ENCODE measurements around the gene ICAM5. TPM values are rescaled to one million over a fixed set of nuclear protein-coding genes. Genes with fewer than 3 reads are reported as not detected.
"Not testable (repeated sequence)": the region's sequence is repeated elsewhere in the genome, so short reads cannot be mapped to it uniquely, and the experiment has no call there.

Gene ICAM5
- total and polyA plus RNA-seq, 5 donors: 0.86 to 1.6 (median 1.0) TPM

DNA sequence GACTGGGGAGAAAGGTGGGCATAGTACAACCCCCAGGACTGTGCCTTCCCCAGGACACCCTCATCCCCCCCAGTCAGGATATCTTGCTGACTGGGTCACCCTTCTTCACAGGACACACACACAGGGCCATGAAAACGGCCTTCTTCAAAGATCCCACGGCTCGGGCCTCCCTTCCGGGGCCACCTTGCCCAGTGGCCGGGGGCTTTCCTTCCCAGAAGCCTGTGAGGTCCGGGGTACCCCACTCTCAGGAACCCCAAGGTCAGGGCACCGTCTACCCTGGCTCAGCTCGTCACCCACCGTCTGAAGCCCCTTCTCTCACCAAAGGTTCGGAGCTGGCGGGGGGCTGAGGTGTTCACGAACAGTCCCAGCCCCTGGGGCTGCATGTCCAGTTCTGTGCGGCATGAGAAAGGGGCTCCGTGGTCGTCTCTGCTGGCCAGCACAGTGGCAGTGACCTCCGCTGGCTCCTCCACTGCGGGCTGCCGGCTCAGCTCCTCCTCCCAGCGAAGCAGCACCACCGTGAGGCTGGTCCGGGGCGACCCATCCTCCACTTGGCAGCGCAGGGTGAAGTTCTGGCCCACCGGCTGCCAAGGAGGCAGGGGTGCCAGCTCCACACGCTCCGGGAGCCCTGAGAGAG lies 45.7 kb downstream of the ICAM5 start:
- H3K9me3 ChIP-seq (ENCODE audit: control insufficient read depth, low read length): no peaks in the 10 kb centered on the region
- no peak overlapping the region for H3K4me3 ChIP-seq (ENCODE audit: low read length)
- no peaks in the 10 kb centered on the region for H3K4me1 ChIP-seq (ENCODE audit: control insufficient read depth, insufficient read depth, low read length)
- no peaks in the 10 kb centered on the region for H3K27me3 ChIP-seq (ENCODE audit: control insufficient read depth, insufficient read depth)
- no peak for ATAC-seq
- 53% methylated on average over 26 of the region's 26 CpGs for WGBS
- H3K27ac ChIP-seq (ENCODE audit: low read length): no peak overlapping the region
- intact Hi-C loops (cut with DNase I): loop anchor here in 1 of 4 donors (10.0 kb wide), 1 partner anchor 61 kb away; the partner anchor contains the start of gene ICAM1
- DNase-seq: peak; percentile 45 to 75 (median 70)

DNA sequence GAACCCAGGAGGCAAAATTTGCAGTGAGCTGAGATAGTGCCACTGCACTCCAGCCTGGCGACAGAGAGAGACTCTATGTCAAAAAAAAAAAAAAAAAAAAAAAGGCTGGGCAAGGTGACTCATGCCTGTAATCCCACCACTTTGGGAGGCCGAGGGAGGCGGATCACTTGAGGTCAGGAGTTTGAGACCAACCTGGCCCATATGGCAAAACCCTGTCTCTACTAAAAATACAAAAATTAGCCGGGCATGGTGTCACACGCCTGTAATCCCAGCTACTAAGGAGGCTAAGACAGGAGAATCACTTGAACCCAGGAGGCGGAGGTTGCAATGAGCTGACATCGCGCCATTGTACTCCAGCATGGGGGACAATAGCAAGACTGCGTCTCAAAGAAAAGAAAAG lies 47.0 kb downstream of the ICAM5 start:
- H3K4me1 ChIP-seq (ENCODE audit: control insufficient read depth, insufficient read depth, low read length); H3K9me3 ChIP-seq (ENCODE audit: control insufficient read depth, low read length); H3K27me3 ChIP-seq (ENCODE audit: control insufficient read depth, insufficient read depth); ATAC-seq; H3K27ac ChIP-seq (ENCODE audit: low read length); H3K4me3 ChIP-seq (ENCODE audit: low read length); DNase-seq: not testable (repeated sequence)
- intact Hi-C loops (cut with DNase I): loop anchor here in 1 of 4 donors (10.0 kb wide), 1 partner anchor 62 kb away; the partner anchor contains the start of gene ICAM1
- 94% methylated on average over 9 of the region's 9 CpGs for WGBS

DNA sequence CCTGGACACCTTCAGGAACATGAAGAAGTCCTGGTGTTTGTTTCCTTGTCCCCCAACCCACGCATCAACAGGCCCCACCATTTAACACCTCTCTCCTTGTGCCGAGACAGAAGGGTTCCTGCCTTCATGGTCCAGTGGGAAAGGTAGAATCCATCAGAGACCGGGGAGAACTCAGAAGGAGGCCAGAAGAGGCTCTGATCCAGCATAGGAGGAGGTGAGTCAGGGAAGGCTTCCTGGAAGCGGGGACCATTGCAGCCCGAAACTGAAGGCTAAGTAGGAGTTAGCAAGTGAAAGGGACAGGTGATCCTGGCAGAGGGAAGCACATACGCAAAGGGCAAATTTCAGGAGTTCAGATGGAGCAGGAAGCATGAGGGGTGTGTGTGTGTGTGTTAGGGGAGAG lies 49.2 kb downstream of the ICAM5 start:
- ATAC-seq (no peak), DNase-seq (no peak)
- Histone ChIP-seq H3K27me3 (ENCODE audit: control insufficient read depth, insufficient read depth) (no peaks in the 10 kb centered on the region), H3K4me3 (ENCODE audit: low read length) (no peak overlapping the region), H3K4me1 (ENCODE audit: control insufficient read depth, insufficient read depth, low read length) (no peaks in the 10 kb centered on the region), H3K9me3 (ENCODE audit: control insufficient read depth, low read length) (no peaks in the 10 kb centered on the region), H3K27ac (ENCODE audit: low read length) (peak overlapping the region; percentile 8)
- 78% methylated on average over 6 of the region's 6 CpGs for WGBS
- intact Hi-C loops (cut with DNase I): loop anchor here in 1 of 4 donors (10.0 kb wide), 1 partner anchor 64 kb away; the partner anchor contains the start of gene ICAM1

DNA sequence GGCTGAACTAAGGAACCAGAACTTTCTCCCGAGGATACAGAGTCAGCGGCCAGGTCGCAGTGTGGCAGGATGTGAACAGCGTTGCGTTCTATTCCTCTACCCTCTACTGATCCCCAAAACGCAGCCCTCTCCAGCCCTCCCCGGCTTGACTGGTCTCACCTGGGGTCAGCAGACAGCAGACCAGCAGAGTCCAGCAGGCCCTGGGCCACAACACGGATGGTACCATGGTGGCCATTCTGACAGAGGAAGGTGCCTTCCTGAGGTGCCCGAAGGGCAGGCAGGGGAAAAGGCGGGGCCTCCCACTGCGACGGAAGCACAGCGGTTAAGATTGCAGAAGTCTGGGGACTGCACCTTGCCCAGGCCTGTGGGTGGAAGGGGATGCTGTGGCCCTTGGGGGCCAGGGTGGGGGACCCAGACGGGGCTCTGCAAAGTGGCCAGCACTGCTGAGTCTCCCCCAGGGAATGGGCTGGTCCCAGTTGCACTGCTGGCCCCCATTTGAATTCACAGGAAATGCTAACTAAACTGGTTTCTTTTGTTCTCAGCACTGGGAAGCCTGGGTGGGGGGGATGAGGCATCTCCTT lies 49.7 kb downstream of the ICAM5 start, which contains the start of gene ICAM3:
ICAM3 (minus strand) TSS at position 245 of the 581 bp plus-strand sequence; CDS start at position 235, 10 bp downstream.
- H3K27me3 ChIP-seq (ENCODE audit: control insufficient read depth, insufficient read depth): no peaks in the 10 kb centered on the region
- intact Hi-C loops (cut with DNase I): loop anchor here in 1 of 4 donors (10.0 kb wide), 1 partner anchor 65 kb away; the partner anchor contains the start of gene ICAM1
- peak within 1 kb of the TSS; percentile 8 for H3K27ac ChIP-seq (ENCODE audit: low read length)
- 59% methylated on average over 14 of the region's 14 CpGs for WGBS
- no peak within 1 kb of the TSS for H3K4me3 ChIP-seq (ENCODE audit: low read length)
- no peak for ATAC-seq
- DNase-seq: peak in 1 of 3 donors; percentile 63
- H3K9me3 ChIP-seq (ENCODE audit: control insufficient read depth, low read length): no peaks in the 10 kb centered on the region
- no peaks in the 10 kb centered on the region for H3K4me1 ChIP-seq (ENCODE audit: control insufficient read depth, insufficient read depth, low read length)

DNA sequence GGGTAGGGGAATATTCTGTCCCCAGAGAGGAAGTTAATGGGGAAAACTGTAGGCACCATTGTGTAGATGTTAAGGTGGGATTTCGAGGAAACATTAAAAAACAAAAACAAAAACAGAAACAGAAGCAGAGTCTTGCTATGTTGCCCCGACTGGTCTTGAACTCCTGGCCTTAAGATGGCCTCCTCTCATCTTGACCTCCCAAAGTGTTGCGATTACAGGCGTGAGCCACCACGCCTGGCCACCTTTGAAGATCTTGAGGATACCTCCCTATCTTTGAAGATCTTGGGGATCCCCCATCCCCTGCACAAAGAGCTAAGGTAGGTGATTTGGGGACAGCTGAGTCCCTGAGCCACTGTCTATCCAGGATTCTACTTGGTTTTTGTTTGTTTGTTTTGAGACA lies 50.2 kb downstream of the ICAM5 start:
- H3K27me3 ChIP-seq (ENCODE audit: control insufficient read depth, insufficient read depth): no peaks in the 10 kb centered on the region
- 89% methylated on average over 5 of the region's 5 CpGs for WGBS
- H3K4me3 ChIP-seq (ENCODE audit: low read length): no peak overlapping the region
- intact Hi-C loops (cut with DNase I): loop anchor here in 1 of 4 donors (10.0 kb wide), 1 partner anchor 65 kb away; the partner anchor contains the start of gene ICAM1
- no peaks in the 10 kb centered on the region for H3K9me3 ChIP-seq (ENCODE audit: control insufficient read depth, low read length)
- no peaks in the 10 kb centered on the region for H3K4me1 ChIP-seq (ENCODE audit: control insufficient read depth, insufficient read depth, low read length)
- H3K27ac ChIP-seq (ENCODE audit: low read length): no peak overlapping the region
- DNase-seq (no peak), ATAC-seq (no peak)

DNA sequence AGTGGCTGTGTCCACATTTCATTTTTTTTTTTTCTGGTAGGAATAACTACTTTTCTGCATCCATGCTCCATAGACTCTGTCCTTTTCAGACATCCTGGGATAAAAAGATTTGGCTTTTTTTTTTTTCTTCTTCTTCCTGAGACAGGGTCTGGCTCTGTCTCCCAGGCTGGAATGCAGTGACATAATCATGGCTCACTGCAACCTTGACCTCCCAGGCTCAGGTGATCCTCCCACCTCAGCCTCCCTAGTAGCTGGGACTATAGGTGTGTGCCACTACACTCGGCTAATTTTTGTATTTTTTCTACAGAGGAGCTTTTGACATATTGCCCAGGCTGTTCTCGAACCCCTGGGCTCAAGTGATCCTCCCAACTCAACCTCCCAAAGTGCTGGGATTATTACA lies 53.7 kb downstream of the ICAM5 start:
- H3K4me1 ChIP-seq (ENCODE audit: control insufficient read depth, insufficient read depth, low read length): no peaks in the 10 kb centered on the region
- no peak overlapping the region for H3K4me3 ChIP-seq (ENCODE audit: low read length)
- WGBS: 80% methylated on average over 2 of the region's 2 CpGs
- DNase-seq: no peak
- H3K27me3 ChIP-seq (ENCODE audit: control insufficient read depth, insufficient read depth): no peaks in the 10 kb centered on the region
- H3K9me3 ChIP-seq (ENCODE audit: control insufficient read depth, low read length): no peaks in the 10 kb centered on the region
- no peak overlapping the region for H3K27ac ChIP-seq (ENCODE audit: low read length)
- intact Hi-C loops (cut with DNase I): no loop called here
- ATAC-seq: no peak

DNA sequence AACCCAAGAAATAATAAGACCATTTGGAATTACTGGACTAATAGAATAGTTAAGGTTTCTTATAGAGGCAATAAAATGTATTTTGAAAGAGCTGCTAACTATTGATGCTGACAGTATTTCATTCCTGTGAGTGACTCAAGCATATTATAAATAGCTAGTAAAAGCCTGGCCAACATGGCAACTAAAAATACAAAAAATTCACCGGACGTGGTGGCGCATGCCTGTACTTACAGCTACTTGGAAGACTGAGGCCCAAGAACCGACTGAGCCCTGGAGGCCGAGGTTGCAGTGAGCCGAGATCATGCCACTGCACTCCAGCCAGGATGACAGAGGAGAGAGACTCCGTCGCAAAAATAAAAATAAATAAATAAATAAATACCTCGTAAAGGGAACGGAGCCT lies 55.0 kb downstream of the ICAM5 start:
- DNase-seq (no peak), ATAC-seq (no peak)
- Histone ChIP-seq H3K9me3 (ENCODE audit: control insufficient read depth, low read length) (no peaks in the 10 kb centered on the region), H3K4me3 (ENCODE audit: low read length) (no peak overlapping the region), H3K27ac (ENCODE audit: low read length) (no peak overlapping the region), H3K27me3 (ENCODE audit: control insufficient read depth, insufficient read depth) (no peaks in the 10 kb centered on the region), H3K4me1 (ENCODE audit: control insufficient read depth, insufficient read depth, low read length) (no peaks in the 10 kb centered on the region)
- intact Hi-C loops (cut with DNase I): no loop called here
- 90% methylated on average over 10 of the region's 10 CpGs for WGBS

Other genes starting within 250 kb of the ICAM5 start
- gene SHFL, start 203.6 kb upstream of the ICAM5 start, total RNA-seq: 10 to 100 TPM; 14.5 to 16.0 (median 15.2) TPM
- gene SHFL, start 203.6 kb upstream of the ICAM5 start, polyA plus RNA-seq: 16.0 TPM
- gene ANGPTL6, start 187.3 kb upstream of the ICAM5 start, total RNA-seq: not detected
- gene ANGPTL6, start 187.3 kb upstream of the ICAM5 start, polyA plus RNA-seq: 0.25 TPM
- gene PPAN, start 183.6 kb upstream of the ICAM5 start, total RNA-seq: 10 to 100 TPM; 16.5 to 29.4 (median 25.7) TPM
- gene PPAN, start 183.6 kb upstream of the ICAM5 start, polyA plus RNA-seq: 25.2 TPM
- 1 to 10 TPM; 4.4 to 6.6 (median 4.9) TPM for gene P2RY11, start 178.3 kb upstream of the ICAM5 start, total RNA-seq
- gene P2RY11, start 178.3 kb upstream of the ICAM5 start, polyA plus RNA-seq: 2.9 TPM
- gene EIF3G, start 170.1 kb upstream of the ICAM5 start, total RNA-seq: 100 to 1,000 TPM; 144 to 183 (median 158) TPM
- 127 TPM for gene EIF3G, start 170.1 kb upstream of the ICAM5 start, polyA plus RNA-seq
- gene DNMT1, start 95.0 kb upstream of the ICAM5 start, total RNA-seq: 10 to 100 TPM; 21.0 to 37.2 (median 30.3) TPM
- gene DNMT1, start 95.0 kb upstream of the ICAM5 start, polyA plus RNA-seq: 19.3 TPM
- gene S1PR2, start 58.6 kb upstream of the ICAM5 start, total RNA-seq: 10 to 100 TPM in 2 of 4 donors, 1 to 10 TPM in 2; 4.7 to 18.8 (median 9.5) TPM
- gene S1PR2, start 58.6 kb upstream of the ICAM5 start, polyA plus RNA-seq: 3.5 TPM
- 10 to 100 TPM; 54.1 to 65.4 (median 60.5) TPM for gene MRPL4, start 37.7 kb upstream of the ICAM5 start, total RNA-seq
- 66.6 TPM for gene MRPL4, start 37.7 kb upstream of the ICAM5 start, polyA plus RNA-seq
- gene ICAM1, start 18.8 kb upstream of the ICAM5 start, total RNA-seq: 10 to 100 TPM in 2 of 4 donors, 1 to 10 TPM in 2; 8.4 to 14.5 (median 9.9) TPM
- gene ICAM1, start 18.8 kb upstream of the ICAM5 start, polyA plus RNA-seq: 9.8 TPM
- gene ICAM4, start 3.0 kb upstream of the ICAM5 start, total RNA-seq: under 1 TPM; 0.36 to 0.74 (median 0.52) TPM
- gene ICAM4, start 3.0 kb upstream of the ICAM5 start, polyA plus RNA-seq: 0.84 TPM
- gene ZGLP1, start 19.9 kb downstream of the ICAM5 start, total RNA-seq: 1 to 10 TPM in 1 of 4 donors, under 1 TPM in 3; 0.80 to 1.3 (median 0.84) TPM
- 0.68 TPM for gene ZGLP1, start 19.9 kb downstream of the ICAM5 start, polyA plus RNA-seq
- 10 to 100 TPM; 13.2 to 20.7 (median 16.7) TPM for gene FDX2, start 26.1 kb downstream of the ICAM5 start, total RNA-seq
- 27.7 TPM for gene FDX2, start 26.1 kb downstream of the ICAM5 start, polyA plus RNA-seq
- 10 to 100 TPM; 13.9 to 20.1 (median 15.1) TPM for gene RAVER1, start 43.6 kb downstream of the ICAM5 start, total RNA-seq
- gene RAVER1, start 43.6 kb downstream of the ICAM5 start, polyA plus RNA-seq: 9.8 TPM
- 10 to 100 TPM; 16.0 to 20.6 (median 17.8) TPM for gene ICAM3, start 49.7 kb downstream of the ICAM5 start, total RNA-seq
- 7.2 TPM for gene ICAM3, start 49.7 kb downstream of the ICAM5 start, polyA plus RNA-seq
- 10 to 100 TPM; 56.3 to 77.0 (median 73.4) TPM for gene TYK2, start 90.6 kb downstream of the ICAM5 start, total RNA-seq
- 71.6 TPM for gene TYK2, start 90.6 kb downstream of the ICAM5 start, polyA plus RNA-seq
- 100 to 1,000 TPM; 131 to 133 (median 132) TPM for gene CDC37, start 113.6 kb downstream of the ICAM5 start, total RNA-seq
- 228 TPM for gene CDC37, start 113.6 kb downstream of the ICAM5 start, polyA plus RNA-seq
- gene PDE4A, start 130.6 kb downstream of the ICAM5 start, total RNA-seq: 10 to 100 TPM in 3 of 4 donors, 1 to 10 TPM in 1; 8.4 to 14.2 (median 11.0) TPM
- 5.5 TPM for gene PDE4A, start 130.6 kb downstream of the ICAM5 start, polyA plus RNA-seq
- gene KEAP1, start 213.4 kb downstream of the ICAM5 start, total RNA-seq: 10 to 100 TPM; 48.0 to 74.6 (median 62.8) TPM
- gene KEAP1, start 213.4 kb downstream of the ICAM5 start, polyA plus RNA-seq: 51.9 TPM
- under 1 TPM in 3 of 4 donors, not detected in 1; 0.15 to 0.31 (median 0.19) TPM for gene S1PR5, start 227.5 kb downstream of the ICAM5 start, total RNA-seq
- 0.16 TPM for gene S1PR5, start 227.5 kb downstream of the ICAM5 start, polyA plus RNA-seq

All from right cardiac atrium (tissue), 5 donors.